Measurements from ENCODE around the gene SLC6A12. TPM values are rescaled to one million over a fixed set of nuclear protein-coding genes. Genes with fewer than 3 reads are reported as not detected.

Gene SLC6A12
- total RNA-seq, 1 donor from 2014 or later, result 0.64 TPM

DNA sequence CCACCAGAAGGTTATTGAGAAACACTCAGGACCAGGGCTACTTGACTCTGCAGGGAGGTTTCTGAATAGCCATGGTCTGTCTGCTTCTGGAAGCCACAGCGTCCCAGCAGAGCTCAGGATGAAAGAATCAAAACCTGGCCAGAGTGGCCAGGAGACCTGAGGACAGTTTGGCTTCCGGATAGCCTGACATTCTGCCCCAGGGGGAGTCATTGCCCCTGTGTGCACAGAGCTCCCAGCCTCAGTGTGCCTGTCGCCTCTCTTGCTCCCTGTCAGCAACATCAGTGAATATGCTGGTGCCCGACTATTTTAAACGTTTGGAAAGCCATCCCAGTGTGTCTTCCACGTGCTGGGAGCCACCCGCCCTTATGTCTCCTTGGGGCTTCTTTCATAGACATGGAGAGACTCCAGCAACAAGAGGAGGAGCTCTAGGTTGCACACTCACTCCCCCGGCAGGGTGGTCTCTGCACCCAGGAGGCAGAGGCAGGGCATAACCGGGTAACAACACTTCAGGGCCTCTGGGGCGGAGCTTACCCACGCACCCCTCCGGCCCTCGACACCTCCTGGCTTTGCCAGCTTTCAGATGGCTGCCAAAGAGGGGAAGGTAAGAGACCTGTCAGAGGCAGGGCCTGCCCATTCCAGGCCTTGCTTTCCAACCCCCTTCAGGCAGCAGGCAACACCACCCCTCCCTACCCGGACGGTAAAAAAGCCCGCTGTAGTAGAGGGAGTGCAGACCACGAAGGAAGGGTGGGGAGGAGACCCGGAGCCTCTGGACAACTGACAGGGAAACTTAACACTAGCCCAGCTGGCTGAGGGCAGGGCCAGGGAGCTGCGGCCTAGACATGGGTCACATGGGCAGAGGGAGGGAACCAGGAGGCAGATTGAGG, 19.0 kb upstream of the SLC6A12 start:
- TF ChIP-seq, protein P1, sequence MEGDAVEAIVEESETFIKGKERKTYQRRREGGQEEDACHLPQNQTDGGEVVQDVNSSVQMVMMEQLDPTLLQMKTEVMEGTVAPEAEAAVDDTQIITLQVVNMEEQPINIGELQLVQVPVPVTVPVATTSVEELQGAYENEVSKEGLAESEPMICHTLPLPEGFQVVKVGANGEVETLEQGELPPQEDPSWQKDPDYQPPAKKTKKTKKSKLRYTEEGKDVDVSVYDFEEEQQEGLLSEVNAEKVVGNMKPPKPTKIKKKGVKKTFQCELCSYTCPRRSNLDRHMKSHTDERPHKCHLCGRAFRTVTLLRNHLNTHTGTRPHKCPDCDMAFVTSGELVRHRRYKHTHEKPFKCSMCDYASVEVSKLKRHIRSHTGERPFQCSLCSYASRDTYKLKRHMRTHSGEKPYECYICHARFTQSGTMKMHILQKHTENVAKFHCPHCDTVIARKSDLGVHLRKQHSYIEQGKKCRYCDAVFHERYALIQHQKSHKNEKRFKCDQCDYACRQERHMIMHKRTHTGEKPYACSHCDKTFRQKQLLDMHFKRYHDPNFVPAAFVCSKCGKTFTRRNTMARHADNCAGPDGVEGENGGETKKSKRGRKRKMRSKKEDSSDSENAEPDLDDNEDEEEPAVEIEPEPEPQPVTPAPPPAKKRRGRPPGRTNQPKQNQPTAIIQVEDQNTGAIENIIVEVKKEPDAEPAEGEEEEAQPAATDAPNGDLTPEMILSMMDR (IDR thresholded peaks at IDR 0.05; ENCODE audit: partially characterized antibody, unreplicated experiment), result no peak
- H3K27me3 Mint-ChIP-seq (ENCODE audit: unreplicated experiment), result no peaks in the 10 kb centered on the region
- no peak overlapping the region for H3K4me3 Mint-ChIP-seq (ENCODE audit: unreplicated experiment)
- no peak overlapping the region for H3K27ac Mint-ChIP-seq (ENCODE audit: unreplicated experiment)
- peaks cover 13% of the 10 kb centered on the region for H3K4me1 Mint-ChIP-seq (ENCODE audit: low read depth, unreplicated experiment)
- peaks cover 13% of the 10 kb centered on the region for H3K36me3 Mint-ChIP-seq (ENCODE audit: unreplicated experiment)
- no peak for DNase-seq
- peaks cover 14% of the 10 kb centered on the region for H3K9me3 Mint-ChIP-seq (ENCODE audit: unreplicated experiment)

DNA sequence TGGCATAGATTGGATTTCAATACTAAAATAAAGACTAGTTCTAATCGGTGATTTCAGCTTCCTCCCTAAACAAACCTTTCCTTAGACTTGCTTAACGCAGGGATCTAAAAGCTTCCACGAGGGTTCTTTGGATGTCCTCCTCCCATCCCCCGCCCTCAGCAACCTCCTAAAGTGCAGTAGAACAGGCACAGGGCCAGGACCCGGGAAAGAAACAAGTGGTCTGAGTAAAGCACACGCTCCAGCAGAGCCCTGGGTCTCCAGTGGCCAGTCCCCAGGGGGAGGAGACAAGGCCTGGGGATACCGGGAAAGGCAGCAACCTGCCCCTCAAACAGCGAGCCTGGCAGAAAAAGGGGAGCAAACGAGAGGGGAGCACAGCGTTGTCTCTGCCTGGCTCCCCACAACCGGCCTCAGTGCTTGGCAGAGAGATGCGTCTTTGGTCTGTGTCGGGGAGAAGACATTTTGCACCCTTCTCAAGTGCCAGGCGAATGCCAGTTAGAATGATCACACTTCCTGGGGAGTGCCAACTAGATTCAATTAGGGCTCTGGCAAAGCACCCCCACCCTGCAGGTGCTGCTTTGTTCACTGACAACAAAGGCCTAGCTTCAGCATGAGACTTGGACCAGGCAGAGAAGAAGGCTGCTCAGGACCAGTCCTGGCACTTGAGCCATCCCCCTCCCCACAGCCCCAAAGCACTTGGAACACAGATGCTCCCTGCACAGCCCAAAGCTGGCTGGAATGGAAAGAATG, 17.1 kb upstream of the SLC6A12 start:
- TF ChIP-seq, protein P1 (IDR thresholded peaks at IDR 0.05; ENCODE audit: partially characterized antibody, unreplicated experiment), result no peak
- Mint-ChIP-seq H3K9me3 (ENCODE audit: unreplicated experiment) (peaks cover 9% of the 10 kb centered on the region), H3K27ac (ENCODE audit: unreplicated experiment) (no peak overlapping the region), H3K4me3 (ENCODE audit: unreplicated experiment) (no peak overlapping the region), H3K36me3 (ENCODE audit: unreplicated experiment) (peaks cover 8% of the 10 kb centered on the region), H3K27me3 (ENCODE audit: unreplicated experiment) (no peaks in the 10 kb centered on the region), H3K4me1 (ENCODE audit: low read depth, unreplicated experiment) (peaks cover 13% of the 10 kb centered on the region)
- DNase-seq, result no peak

GRCh38 chr12:229441-230191, 15.7 kb upstream of the SLC6A12 start:
- H3K27me3 Mint-ChIP-seq (ENCODE audit: unreplicated experiment), result no peaks in the 10 kb centered on the region
- TF ChIP-seq, protein P1 (IDR thresholded peaks at IDR 0.05; ENCODE audit: partially characterized antibody, unreplicated experiment), result no peak
- DNase-seq, result no peak
- peaks cover 2% of the 10 kb centered on the region for H3K9me3 Mint-ChIP-seq (ENCODE audit: unreplicated experiment)
- H3K4me1 Mint-ChIP-seq (ENCODE audit: low read depth, unreplicated experiment), result peaks cover 13% of the 10 kb centered on the region
- H3K36me3 Mint-ChIP-seq (ENCODE audit: unreplicated experiment), result no peaks in the 10 kb centered on the region
- no peak overlapping the region for H3K27ac Mint-ChIP-seq (ENCODE audit: unreplicated experiment)
- H3K4me3 Mint-ChIP-seq (ENCODE audit: unreplicated experiment), result no peak overlapping the region

- Mint-ChIP-seq H3K27me3 (ENCODE audit: unreplicated experiment) (no peaks in the 10 kb centered on the region), H3K4me1 (ENCODE audit: low read depth, unreplicated experiment) (peaks cover 13% of the 10 kb centered on the region), H3K9me3 (ENCODE audit: unreplicated experiment) (peaks cover 2% of the 10 kb centered on the region), H3K36me3 (ENCODE audit: unreplicated experiment) (no peaks in the 10 kb centered on the region), H3K27ac (ENCODE audit: unreplicated experiment) (no peak overlapping the region), H3K4me3 (ENCODE audit: unreplicated experiment) (no peak overlapping the region)
- TF ChIP-seq, protein P1 (IDR thresholded peaks at IDR 0.05; ENCODE audit: partially characterized antibody, unreplicated experiment), result no peak
- no peak for DNase-seq
Measured at GRCh38 chr12:228846-229200, 14.9 kb upstream of the SLC6A12 start.

Measured in glutamatergic neuron (in vitro differentiated cells).